NCI-H1694 treated with DMSO at 0.1 percent for 48 hours (cell line): ENCODE measurements around the gene RTN4RL2.
"Not testable (repeated sequence)": the region's sequence is repeated elsewhere in the genome, so short reads cannot be mapped to it uniquely, and the experiment has no call there.

ENCODE experiments used
- DNase-seq: peaks from one replicate; lab custom pipeline; 2025; lab: John Stamatoyannopoulos, UW

Gene RTN4RL2

DNA sequence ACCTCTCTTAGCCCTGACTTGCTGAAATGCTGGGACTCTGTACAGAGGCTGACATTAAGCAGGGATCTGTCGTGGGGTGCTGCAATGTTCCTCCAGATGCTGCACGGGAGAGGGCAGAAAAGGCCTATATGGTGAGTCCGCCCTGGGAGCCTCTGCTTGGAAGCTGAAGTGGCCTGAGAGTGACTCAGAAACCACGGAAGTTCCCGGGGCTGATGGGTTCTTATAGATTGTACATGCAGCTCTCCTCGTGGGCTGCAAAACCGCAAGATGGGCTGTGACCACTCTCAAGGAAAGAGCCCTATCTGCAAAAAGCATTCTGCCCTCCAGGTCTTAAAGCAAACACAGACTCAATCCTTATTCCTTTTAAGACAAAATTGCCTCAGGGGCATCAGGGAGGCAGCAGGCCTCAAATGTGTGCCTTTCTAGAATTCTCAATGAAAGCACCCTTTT, 27.6 kb upstream of the RTN4RL2 start:
- no peak for DNase-seq

DNA sequence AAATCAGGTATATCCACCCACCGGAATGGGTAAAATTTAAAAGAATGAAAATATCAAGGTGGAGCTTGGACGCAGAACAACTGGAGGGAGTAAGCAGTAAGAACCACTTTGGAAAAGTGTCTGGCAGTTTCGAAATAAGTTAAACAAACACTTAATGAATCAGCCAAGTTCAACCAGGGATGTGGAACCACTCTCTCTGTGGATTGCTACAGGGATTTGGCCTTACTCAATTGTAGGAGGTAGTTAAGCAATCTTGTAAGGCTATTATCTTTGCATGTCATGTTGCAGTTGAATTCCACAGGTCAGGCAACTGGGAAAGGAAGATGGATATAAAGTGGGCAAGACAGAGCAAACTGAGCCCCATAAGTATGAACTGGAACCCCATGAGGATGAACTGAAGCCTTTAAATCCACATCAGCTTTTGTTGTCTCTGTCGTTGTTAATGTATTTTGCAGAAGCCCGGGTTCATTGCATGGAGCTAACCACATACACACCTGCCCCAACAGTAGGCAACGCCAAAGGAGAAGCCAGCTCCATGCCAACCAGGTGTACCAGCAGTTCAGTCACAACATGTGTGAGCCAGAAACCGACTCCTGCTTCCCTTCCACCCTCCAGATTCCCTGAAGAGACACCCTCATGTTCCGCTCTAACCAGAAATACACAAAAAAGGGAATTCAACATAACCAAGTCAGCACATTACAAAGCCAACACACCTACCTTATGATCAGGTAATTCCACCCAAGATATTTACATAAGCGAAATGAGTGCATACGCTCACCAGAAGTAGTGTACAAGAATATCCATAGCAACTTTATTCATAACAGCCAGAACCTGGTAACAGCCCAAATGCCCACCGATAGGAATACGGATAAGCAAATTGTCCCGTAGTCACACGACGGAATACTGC, 25.4 kb upstream of the RTN4RL2 start:
- DNase-seq: no peak

DNA sequence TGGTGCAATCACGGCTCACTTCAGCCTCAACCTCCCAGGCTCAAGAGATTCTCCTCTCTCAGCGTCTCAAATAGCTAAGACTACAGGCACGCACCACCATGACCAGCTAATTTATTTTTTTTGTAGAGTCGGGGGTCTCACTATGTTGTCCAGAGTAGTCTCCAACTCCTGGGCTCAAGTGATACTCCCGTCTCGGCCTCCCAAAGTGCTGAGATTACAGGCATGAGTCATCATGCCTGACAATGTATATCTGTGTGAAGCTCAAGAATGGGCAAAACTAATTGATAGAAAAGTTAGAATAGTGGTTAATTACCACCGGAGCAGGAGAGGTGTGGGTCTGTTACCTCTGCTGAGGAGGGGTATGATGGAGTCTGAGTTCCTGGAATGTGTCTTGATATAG, 24.3 kb upstream of the RTN4RL2 start:
- DNase-seq: no peak

DNA sequence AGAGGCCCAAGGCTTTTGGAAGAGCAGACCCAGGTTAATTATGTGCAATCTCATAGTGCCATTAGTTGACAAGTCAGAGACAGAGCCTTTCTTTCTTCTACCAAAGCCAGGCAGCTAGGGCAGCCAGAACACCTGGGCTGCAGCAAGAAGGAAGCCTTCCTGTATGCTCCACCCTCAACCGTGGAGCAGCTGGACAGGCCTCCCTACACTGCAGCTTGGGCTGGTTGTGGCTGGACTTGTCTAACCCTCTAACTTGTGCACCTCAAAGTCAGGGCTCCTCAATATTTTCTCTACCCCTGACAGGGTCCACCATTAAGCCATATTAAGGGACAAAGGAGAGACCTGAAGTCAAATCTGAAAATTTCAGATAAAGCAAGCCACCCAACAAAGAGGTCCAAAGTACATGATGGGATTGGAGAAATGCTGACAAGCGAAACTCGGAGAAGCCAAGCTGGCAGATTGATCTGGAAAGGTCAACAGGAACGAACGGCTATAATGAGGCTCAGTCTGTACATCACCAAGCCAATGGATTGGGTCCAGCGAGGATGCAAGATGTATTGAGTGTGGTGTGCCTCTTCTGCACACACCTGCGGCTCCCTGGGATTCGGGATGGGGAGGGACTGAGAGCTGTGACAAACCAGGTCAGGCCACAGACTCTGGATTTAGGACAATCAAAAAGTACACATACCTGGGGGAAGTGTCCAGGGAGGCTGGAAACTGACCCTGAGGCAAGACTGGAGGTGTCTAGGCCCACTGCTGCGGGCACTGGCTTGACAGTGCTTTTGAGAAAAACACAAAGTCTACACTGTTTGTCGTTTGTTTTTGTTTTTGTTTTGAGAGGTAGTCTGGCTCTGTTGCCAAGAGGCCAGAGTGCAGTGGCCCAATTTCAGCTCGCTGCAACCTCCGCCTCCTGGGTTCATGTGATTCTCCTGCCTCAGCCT, 21.7 kb upstream of the RTN4RL2 start:
- DNase-seq: no peak

DNA sequence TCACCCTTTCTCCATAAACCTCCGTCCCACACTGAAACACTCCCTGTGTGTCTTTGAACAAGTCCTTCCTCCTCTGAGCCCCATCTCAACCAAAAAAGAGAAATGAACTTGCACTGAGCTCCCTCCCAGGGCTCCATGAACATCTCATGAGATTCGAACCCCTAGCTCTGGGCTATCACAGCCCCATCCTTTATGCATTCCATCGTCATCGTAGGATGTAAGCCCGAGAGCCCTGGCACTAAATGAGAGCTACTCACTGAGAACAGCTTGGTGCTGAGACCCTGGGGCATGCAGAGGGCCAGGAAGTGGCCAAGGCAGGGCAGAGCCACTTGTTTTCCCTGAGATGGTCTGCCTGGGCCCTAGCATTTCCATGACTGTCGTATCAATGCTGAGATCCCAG, 20.5 kb upstream of the RTN4RL2 start:
- no peak for DNase-seq

DNA sequence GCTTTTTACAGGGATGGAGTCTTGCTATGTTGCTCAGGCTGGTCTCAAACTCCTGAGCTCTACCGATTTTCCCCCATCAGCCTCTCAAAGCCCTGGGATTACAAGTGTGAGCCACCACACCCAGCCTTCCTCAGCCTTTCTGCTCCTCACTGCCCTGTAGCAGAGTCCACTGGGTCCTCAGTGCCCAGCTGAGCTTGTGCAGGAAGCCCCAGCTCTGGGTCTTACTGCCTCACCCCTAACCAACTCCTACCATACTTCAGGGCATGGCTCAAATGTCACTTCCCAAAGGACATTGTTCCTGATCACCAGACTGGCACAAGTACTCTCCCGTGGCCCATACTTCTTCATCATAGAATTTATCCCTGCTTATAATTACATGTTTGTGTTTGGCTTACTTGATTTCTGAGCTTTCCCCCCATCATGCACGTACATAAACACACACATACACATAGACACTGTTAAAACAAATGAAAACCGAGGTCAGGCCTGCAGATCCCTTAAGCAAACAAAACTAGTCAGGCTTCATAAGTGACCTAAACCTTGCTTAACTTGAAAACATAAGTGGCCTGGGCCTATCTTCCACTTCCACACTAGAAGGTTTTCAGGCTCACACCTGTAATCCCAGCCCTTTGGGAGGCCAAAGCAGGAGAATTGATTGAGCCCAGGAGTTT, 19.4 kb upstream of the RTN4RL2 start:
- no peak for DNase-seq

DNA sequence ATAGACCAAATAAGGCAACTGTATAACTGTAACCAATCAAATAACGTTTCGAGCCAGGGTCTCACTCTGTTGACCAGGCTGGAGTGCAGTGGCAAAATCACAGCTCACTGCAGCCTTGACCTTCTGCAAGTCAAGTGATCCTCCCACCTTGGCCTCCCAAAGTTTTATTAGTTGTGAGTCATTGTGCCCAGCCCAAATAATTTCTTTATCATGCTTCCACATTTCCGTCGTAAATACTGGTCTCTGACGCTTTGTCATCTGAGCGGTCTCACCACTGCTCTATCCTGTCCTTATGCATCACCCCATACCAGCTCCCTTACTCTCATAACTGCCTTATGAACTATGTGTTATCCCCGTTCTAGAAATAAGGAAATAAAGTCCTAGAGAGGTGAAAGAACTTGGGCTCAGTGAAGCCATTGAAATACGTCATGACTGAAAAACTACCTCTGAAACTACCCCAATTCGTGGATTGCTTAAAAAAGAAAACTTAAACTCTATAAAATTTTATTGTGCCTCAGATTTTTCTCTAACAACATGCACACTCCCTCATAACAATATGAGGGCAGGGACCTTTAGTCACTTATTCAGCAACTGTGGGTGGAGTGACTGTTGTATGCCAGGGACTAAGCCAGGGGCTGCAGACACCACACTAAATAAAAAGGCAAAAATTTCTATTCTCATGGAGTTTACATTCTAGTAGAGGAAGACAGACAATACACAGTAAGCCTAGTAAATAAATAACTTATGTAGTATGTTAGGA, 15.8 kb upstream of the RTN4RL2 start:
- DNase-seq: no peak

DNA sequence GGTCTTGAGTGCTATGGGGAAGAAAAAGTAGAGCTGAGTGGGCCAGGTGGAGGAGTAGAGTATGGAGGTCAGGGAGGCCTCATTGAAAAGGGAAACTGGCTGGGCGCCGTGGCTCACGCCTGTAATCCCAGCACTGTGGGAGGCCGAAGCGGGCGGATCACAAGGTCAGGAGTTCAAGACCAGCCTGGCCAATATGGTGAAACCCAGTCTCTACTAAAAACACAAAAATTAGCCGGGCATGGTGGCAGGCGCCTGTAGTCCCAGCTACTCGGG, 15.3 kb upstream of the RTN4RL2 start:
- not testable (repeated sequence) for DNase-seq

DNA sequence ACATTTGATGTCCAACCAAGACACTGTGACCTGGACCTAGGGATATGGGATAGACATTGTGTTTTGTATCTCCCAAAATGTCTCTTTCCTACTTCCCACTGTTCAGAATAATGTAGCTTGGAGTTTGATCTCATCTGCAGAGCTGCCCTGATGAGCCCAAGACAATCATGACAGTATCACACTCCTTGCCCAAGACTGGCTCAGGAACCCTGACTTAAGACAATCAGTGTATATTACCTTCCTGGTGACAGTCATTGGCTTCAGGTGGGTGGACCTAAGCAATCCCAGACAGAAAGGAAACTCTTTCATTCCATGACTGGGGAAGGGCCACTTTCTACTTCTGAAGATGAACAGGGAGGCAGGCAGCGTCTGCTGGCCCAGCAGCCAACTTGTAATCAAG, 14.3 kb upstream of the RTN4RL2 start:
- no peak for DNase-seq

DNA sequence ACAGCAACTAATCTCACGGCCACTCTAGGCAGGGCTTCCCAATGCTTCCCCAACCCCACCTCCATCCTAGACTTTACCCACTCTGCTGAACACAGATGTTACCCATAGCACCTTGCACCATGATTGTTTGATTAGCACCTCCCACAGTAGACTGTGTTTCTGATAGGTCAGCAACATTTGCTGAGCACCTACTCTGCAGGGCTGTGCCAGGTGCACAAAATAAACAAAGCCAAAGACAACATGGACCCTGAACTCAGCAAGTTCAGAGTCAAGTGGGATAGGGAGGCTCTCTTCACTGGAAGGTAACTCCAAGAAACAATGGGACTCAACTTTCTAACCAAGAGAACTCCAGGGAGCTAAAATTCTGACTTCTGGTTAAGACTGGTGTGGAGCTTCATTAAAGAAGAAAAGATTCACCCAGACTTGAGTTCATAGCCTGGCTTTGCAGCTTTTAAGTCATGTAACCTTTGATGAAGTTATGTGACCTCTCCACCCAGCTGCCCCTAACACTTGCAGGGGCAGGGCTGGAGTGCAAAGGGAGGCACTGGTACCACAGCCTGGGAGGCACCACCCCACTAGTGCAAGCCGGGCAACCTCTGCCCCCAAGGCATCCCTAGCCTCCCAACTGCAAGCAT, 6.7 kb upstream of the RTN4RL2 start:
- DNase-seq: no peak

DNA sequence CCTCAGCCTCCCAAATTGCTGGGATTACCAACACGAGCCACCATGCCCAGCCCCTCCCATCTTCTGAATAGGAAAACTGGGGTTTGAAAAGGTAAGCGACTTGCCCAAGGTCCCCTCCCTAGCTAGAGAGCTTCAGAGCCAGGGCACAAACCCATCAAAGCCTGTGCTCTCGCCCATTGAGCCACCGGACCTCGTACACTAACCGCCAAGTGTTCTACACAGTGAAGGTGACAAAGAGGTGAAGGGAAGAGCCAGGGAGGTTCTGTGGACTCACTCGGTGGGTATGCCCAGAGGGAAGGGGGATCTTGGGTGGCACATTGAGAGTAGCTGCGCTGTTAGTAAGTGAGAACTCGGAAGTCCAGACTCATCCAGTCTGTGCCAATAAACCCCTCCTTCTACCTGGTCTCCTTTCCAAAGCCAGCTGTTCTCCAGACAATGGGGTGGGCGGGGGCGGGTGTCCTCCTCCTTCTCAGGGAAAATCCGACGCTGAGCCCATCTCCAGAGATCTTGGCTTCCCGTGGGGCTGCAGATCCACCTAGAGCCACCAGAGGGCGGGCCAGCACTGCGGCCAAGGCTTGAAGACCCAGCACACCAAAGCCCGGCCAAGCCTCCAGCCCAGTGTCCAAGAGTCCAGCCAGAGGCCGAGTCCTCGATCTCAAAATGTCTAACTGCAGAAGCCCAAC, 3.2 kb upstream of the RTN4RL2 start:
- DNase-seq: peak; percentile 56

DNA sequence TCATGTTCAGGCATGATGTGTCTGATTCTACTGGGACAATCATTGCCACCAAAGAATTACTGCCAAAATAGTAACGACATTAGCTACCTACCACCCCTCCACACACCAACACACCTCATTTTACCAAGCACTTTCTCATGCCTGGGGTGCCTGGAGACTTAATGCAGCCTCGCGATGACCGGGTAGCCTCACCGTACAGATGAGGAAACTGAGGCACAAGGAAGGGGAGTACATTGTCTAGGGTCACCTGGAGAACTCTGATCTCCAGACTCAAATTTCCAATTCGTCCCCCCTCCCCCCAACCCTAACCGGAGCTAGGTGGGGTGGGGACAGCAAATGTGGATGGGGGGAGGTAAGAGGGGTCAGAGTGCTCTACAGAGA, 2.7 kb upstream of the RTN4RL2 start:
- peak; percentile 56 for DNase-seq

DNA sequence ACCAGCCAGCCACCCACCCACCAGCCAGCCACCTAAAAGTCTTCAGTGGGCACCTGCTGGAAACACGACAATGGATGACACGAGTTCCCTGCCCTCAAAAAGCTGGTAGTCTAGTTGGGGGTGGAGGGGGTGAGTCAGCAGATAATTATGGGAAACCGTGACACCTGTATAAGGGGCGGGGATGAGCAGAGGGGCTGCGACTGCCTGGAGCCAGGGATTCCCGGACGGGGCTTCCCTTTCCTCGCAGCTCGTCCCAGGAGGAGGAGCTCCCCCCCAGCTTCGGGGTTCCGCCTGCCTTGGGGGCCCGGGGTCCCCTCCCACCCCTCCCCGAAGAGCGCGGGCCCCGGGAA, 2.3 kb upstream of the RTN4RL2 start:
- peak; percentile 58 for DNase-seq

DNA sequence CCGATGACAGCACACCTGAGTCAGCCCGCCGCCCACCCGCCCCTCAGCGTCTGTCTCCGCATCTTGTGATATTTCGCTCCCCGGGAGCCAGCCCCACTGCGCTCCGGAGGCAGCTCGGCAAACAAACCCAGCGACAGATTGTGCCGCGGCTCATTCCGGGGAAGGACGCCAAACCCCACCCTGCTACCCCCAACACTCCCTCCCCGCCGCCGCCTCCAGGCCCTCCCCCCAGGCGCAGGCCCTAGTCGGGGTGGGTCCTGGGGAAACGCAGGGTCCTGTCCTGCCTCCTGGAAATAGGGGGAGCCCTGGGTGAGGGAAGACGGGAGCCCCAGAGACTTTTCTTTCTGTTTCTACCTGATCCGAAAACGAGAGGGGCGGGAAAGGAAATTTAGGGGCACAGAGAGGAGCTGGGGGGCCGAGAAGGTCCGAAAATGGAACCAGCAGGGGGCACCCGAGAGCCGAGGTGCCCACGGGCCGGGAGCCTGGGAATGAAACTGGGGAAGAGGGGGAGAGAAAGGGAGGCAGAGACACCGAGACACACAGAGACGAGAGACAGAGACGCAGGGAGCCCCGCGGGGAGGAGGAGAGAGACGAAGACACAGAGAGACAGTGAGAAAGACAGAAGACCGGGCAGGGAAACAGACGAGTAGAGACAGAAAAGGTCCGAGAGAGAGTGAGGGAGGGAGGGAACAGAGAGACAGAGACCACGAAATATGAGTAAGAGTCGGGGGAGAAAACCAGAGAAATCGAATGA, 1.7 kb upstream of the RTN4RL2 start:
- peak; percentile 67 for DNase-seq

DNA sequence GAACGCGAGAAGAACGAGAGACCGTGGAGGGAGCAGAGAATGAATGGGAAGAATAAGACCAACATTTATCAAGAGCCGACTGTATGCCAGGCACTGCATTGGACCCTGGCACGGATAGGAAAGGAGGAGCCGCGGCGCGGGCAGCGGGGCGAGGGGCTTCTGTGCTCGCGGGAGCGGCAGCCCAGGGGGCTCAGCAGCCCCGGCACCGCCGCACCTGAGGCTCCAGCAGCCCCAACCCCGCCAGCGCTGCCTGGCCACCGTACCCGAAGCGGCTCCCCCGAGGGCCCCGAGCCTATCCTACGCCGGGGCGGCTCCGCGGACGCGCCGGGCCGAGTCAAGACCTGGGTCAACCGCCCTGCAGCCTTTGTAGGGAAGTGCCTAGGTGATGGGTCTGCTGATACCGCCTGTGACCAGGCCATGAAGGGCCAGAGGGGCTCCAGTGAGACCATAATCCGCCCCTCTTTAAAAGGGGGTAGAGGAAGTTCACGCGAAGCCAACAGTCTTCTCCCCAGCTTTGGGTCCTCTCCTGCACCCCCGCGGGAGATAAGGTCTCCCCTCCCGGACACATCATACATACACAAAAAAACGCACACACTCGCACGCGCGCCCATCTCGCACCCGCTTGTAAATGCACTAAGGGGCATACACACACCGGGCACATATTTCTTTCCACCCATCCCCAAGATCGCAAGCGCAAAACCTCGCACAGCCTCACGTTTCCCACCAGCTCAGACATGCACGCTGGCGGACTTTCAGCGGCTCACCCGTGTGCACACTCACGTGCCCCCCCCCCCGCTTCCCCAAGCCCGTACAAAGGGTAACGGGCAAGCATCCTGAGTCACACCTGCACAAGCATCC, 935 bp upstream of the RTN4RL2 start:
- DNase-seq: no peak

DNA sequence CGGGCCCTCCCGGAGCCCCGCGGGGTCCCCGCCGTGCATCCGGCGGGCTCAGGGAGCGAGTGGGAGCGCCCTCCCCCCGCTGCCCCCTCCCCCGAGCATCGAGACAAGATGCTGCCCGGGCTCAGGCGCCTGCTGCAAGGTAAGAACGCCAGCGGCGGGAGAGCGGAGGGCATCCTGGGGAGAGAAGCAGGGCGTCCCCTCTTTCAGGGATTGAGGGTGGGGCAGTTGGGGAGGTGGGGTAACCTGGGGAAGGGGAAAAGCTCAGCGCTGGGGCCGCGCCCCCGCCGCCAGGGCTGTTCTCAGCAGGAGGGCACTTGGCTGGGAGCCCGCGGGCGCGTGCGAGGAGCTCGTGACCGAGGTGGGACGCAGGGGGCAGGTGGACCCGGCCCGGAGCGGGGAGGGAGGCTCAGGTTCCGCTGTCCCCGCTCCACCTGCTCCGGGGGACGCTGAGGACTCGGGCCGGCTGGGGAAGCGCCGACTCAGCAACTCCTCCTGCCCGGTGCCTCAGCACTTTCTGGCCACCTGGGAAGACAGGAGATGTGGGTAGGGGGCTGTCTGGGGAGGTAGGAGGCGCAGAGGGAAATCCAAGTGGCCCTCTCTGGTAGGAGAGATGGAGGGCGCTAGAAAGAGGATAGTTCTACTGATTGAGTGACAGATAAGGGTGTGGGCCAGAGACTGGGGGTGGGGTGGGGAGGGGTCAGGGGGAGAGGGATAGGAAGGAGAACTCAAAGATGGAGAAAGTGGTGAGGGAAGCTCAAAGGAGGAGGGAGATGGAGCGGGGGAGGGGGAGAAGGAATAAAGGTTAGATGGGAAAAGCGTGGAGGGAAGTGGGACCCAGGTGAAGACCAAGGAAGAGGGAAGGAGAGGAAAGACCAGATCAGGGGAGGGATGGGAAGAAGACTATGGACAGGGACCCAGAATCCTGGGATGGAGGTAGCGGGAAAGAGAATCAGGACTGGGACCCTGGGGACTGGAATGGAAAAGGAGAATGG, 726 bp downstream of the RTN4RL2 start:
- DNase-seq: no peak

DNA sequence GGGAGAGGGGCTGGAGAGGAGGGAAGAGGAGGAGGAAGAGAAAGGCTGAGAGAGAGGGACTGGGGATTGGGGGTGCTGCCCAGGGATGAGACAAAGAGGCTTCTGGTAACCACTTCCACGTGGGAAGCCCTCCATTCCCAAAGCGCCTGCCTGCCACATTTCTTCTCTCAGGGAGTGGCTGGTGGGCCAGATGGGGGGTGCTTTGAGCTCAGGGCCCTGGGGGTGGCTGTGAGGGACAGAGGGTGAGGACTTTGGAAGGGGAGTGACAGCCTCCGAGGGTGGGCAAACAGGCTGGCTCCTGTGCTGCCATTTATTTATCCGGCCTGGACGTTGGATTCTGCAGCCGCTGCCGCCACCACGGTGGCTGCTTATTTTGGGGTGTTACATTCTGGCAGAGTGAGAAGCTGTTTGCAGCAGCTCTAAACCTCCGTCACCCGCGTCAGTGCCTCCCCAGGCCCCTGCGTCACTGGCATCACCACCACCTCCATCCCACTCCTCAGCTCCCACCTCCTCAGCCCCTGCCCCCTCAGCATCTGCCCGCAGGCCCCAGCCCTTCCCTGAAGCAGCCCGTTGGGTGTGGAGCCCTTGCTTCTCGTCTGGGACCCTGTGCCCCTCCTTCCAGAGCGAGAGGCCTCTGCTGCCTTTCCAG, 1.6 kb downstream of the RTN4RL2 start:
- DNase-seq: no peak
